Endodermal cell (in vitro differentiated cells): Measurements from ENCODE around the gene GDAP1L1. TPM values are rescaled to one million over a fixed set of nuclear protein-coding genes. Genes with fewer than 3 reads are reported as not detected.
A peak's percentile ranks its signal among the peaks of the same experiment; 100 is the strongest.
"Not testable (repeated sequence)": the region's sequence is repeated elsewhere in the genome, so short reads cannot be mapped to it uniquely, and the experiment has no call there.

Experiments
- DNase-seq: peaks from one replicate; pipeline ENCODE4 v3.0.0-alpha.2; 2017
- H3K27ac ChIP-seq: 2 replicates; pipeline ENCODE4 v1.5.1; 2013; ENCODE audit warnings: mild to moderate bottlenecking, low read depth, low read length, moderate library complexity
- H3K27me3 ChIP-seq: 2 replicates; pipeline ENCODE4 v1.6.1; 2013; ENCODE audit warnings: mild to moderate bottlenecking, low read length, moderate library complexity; ENCODE audit not compliant: insufficient read depth, control insufficient read depth, poor library complexity, severe bottlenecking
- H3K36me3 ChIP-seq: 2 replicates; pipeline ENCODE4 v1.7.0; 2013; ENCODE audit warnings: mild to moderate bottlenecking, low read length, moderate library complexity; ENCODE audit not compliant: control insufficient read depth, insufficient read depth
- H3K4me1 ChIP-seq: one replicate; pipeline ENCODE4 v1.7.0; 2013; ENCODE audit warnings: low read length; ENCODE audit not compliant: control insufficient read depth, insufficient read depth
- H3K4me3 ChIP-seq: 2 replicates; pipeline ENCODE4 v1.5.1; 2013; ENCODE audit warnings: mild to moderate bottlenecking, low read length, moderate library complexity
- H3K9ac ChIP-seq: 2 replicates; pipeline ENCODE4 v1.6.1; 2013; ENCODE audit warnings: mild to moderate bottlenecking, low read length, moderate library complexity; ENCODE audit not compliant: poor library complexity, severe bottlenecking; ENCODE audit errors: extremely low read depth
- H3K9me3 ChIP-seq: 2 replicates; pipeline ENCODE4 v1.6.1; 2013; ENCODE audit warnings: mild to moderate bottlenecking, low read length, moderate library complexity; ENCODE audit not compliant: control insufficient read depth
- H3K27ac Mint-ChIP-seq: 2 replicates; pipeline ENCODE4 v1.8.0; 2020; ENCODE audit warnings: mixed read lengths
- H3K27me3 Mint-ChIP-seq: 2 replicates; pipeline ENCODE4 v1.8.0; 2021; ENCODE audit warnings: mild to moderate bottlenecking, mixed read lengths; ENCODE audit not compliant: insufficient read depth
- H3K36me3 Mint-ChIP-seq: 2 replicates; pipeline ENCODE4 v1.8.0; 2020; ENCODE audit warnings: low read depth, mixed read lengths
- H3K4me1 Mint-ChIP-seq: 2 replicates; pipeline ENCODE4 v1.8.0; 2020; ENCODE audit warnings: mixed read lengths
- H3K4me3 Mint-ChIP-seq: 2 replicates; pipeline ENCODE4 v1.8.0; 2020; ENCODE audit warnings: mild to moderate bottlenecking, moderate library complexity, mixed read lengths
- H3K9me3 Mint-ChIP-seq: 2 replicates; pipeline ENCODE4 v1.8.0; 2020; ENCODE audit warnings: mild to moderate bottlenecking, mixed read lengths
- CTCF ChIP-seq: fragments of 200-600 bp; sonication (generic); conservative IDR thresholded peaks from 2 replicates; pipeline ENCODE4 v1.5.0; 2021; ENCODE audit warnings: antibody characterized with exemption, mild to moderate bottlenecking
- WGBS, 2 experiments: methylation state at CpG; one replicate each; pipeline versions ENCODE4 v1.1.5 to v1.1.7; 2013; ENCODE audit warnings: missing lambda C conversion rate in 2 of 2, mixed read lengths in 1 of 2; ENCODE audit not compliant: insufficient coverage in 1 of 2, insufficient read length in 1 of 2; 5-methylcytosine and 5-hydroxymethylcytosine counted together
- total RNA-seq, 2 donors: library from RNA; stranded (reverse); fragmentation: NEBNext Ultra II Directional in 1 of 2; extraction: Animal tissue kit (Norgen Biotek cat#: 25700) in 1 of 2; gene quantifications; 2 replicates in 1 of 2; 3 replicates in 1 of 2; pipeline ENCODE4 v1.2.1, GENCODE V29; 2021

The GDAP1L1 gene
- total RNA-seq, 2 donors from 2014 or later: 1.9 TPM; not detected in 1

DNA sequence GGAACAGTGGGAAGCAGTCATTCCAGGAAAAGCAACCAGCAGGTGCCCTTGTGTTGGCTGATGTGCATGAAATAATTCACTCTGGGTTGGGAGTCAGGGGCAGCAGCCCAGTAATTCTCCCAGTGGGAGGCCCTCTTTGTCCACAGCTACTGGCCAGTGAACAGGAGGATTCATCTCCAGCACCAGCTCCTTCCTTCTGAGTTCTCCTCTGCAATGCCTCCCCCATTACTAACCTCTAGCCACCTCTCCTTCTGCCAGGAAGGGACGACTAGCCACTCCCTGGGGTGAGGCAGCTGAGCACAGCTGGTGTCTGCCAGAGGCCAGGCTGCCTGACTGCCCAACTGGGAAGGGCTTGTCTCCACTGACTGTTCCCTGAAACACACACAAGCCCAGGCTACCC, 77.2 kb downstream of the GDAP1L1 start:
- Mint-ChIP-seq H3K9me3 (peaks cover 11% of the 10 kb centered on the region), H3K36me3 (no peaks in the 10 kb centered on the region), H3K27ac (peak overlapping the region; percentile 3), H3K27me3 (no peaks in the 10 kb centered on the region), H3K4me1 (peaks cover 7% of the 10 kb centered on the region), H3K4me3 (no peak overlapping the region)
- WGBS, 2 experiments: 25% methylated on average over 1 of the region's 1 CpG; no CpG with 5 or more reads in 1 of the 2 experiments
- Histone ChIP-seq H3K4me3 (no peak overlapping the region), H3K9me3 (peaks cover 13% of the 10 kb centered on the region), H3K4me1 (no peaks in the 10 kb centered on the region), H3K9ac (no peak overlapping the region), H3K27me3 (no peaks in the 10 kb centered on the region), H3K36me3 (no peaks in the 10 kb centered on the region), H3K27ac (peak overlapping the region; percentile 69)
- TF ChIP-seq CTCF: no peak
- DNase-seq: peak; percentile 68

GRCh38 chr20:44326391-44327159, 79.5 kb downstream of the GDAP1L1 start:
- DNase-seq: peak; percentile 76
- Histone ChIP-seq H3K27ac (no peak overlapping the region), H3K4me1 (no peaks in the 10 kb centered on the region), H3K27me3 (no peaks in the 10 kb centered on the region), H3K4me3 (no peak overlapping the region), H3K9ac (no peak overlapping the region), H3K36me3 (no peaks in the 10 kb centered on the region), H3K9me3 (no peaks in the 10 kb centered on the region)
- H3K4me3 Mint-ChIP-seq: peak overlapping the region; percentile 16
- H3K9me3 Mint-ChIP-seq: peaks cover 3% of the 10 kb centered on the region
- 27 to 40% methylated on average over 10 to 50 of the region's 50 CpGs for WGBS, 2 experiments
- no peak overlapping the region for H3K27ac Mint-ChIP-seq
- peaks cover 7% of the 10 kb centered on the region for H3K4me1 Mint-ChIP-seq
- TF ChIP-seq CTCF: no peak
- H3K27me3 Mint-ChIP-seq: no peaks in the 10 kb centered on the region
- no peaks in the 10 kb centered on the region for H3K36me3 Mint-ChIP-seq

DNA sequence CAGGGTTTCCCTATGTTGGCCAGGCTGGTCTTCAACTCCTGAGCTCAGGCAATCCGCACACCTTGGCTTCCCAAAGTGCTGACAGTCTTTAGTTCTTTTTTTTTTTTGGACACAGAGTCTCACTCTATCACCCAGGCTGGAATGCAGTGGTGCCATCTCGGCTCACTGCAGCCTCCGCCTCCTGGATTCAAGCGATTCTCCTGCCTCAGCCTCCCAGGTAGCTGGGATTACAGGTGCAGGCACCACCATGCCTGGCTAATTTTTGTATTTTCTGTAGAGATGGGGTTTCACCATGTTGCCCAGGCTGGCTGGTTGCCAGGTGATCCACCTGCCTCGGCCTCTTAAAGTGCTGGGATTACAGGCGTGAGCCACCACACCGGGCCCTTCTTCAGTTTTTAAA, 80.6 kb downstream of the GDAP1L1 start:
- H3K4me1 ChIP-seq, DNase-seq, H3K27ac Mint-ChIP-seq, H3K4me3 Mint-ChIP-seq, H3K4me3 ChIP-seq, H3K36me3 Mint-ChIP-seq, H3K27me3 ChIP-seq, H3K9me3 Mint-ChIP-seq, H3K27ac ChIP-seq, H3K36me3 ChIP-seq, H3K27me3 Mint-ChIP-seq, H3K9me3 ChIP-seq, H3K4me1 Mint-ChIP-seq, H3K9ac ChIP-seq: not testable (repeated sequence)
- WGBS, 2 experiments: 94% methylated on average over 6 to 7 of the region's 7 CpGs
